A673 (cell line): ENCODE measurements around the gene TUBA4B.

ENCODE experiments used
- EZH2 ChIP-seq: fragments of 200-600 bp; sonication (generic); IDR thresholded peaks from 2 replicates; pipeline ENCODE4 v1.6.1; 2017; ENCODE audit warnings: borderline replicate concordance, low read depth, mild to moderate bottlenecking, mixed read lengths, antibody characterized with exemption, low read length; ENCODE audit not compliant: poor library complexity, severe bottlenecking
- TF ChIP-seq, protein P1 (sequence below): fragments of 300-800, 200-600 bp; sonication (generic); conservative IDR thresholded peaks from 2 replicates; pipeline ENCODE4 v1.5.1; 2017; ENCODE audit warnings: low read depth, mild to moderate bottlenecking, antibody characterized with exemption, low read length, moderate library complexity, mixed read lengths

DNA sequence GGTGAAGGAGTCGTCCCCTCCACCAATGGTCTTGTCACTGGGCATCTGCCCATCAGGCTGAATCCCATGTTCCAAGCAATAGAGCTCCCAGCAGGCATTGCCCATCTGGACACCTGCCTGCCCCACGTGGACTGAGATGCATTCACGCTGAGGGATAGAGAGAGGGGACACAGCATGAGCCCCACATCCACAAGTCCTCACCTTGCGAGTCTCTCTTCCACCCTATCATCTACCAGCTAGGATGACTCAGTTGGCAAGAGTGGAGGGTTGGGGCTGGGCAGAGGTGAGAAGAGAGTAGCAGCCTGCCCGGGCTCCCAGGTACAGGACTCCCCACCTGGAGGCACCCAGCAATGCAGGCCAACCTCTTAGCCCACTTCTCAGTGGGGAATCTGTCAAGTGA is 959 bp upstream of the TUBA4B start:
- TF ChIP-seq, protein P1, sequence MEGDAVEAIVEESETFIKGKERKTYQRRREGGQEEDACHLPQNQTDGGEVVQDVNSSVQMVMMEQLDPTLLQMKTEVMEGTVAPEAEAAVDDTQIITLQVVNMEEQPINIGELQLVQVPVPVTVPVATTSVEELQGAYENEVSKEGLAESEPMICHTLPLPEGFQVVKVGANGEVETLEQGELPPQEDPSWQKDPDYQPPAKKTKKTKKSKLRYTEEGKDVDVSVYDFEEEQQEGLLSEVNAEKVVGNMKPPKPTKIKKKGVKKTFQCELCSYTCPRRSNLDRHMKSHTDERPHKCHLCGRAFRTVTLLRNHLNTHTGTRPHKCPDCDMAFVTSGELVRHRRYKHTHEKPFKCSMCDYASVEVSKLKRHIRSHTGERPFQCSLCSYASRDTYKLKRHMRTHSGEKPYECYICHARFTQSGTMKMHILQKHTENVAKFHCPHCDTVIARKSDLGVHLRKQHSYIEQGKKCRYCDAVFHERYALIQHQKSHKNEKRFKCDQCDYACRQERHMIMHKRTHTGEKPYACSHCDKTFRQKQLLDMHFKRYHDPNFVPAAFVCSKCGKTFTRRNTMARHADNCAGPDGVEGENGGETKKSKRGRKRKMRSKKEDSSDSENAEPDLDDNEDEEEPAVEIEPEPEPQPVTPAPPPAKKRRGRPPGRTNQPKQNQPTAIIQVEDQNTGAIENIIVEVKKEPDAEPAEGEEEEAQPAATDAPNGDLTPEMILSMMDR: no peak
- TF ChIP-seq EZH2: no peak
